BJ (cell line): Measurements from ENCODE around the gene CTDSPL. TPM values are rescaled to one million over a fixed set of nuclear protein-coding genes. Genes with fewer than 3 reads are reported as not detected.

ENCODE experiments used
- CTCF ChIA-PET: fragments of 350-600 bp; formaldehyde crosslinking; extraction: SDS; loops from one replicate; lab custom pipeline; 2021; ENCODE audit warnings: antibody characterized with exemption, inconsistent platforms; lab: Yijun Ruan, JAX
- POLR2A ChIA-PET: fragments of 300-600 bp; sonication (Branson Sonifier 250); formaldehyde crosslinking; extraction: SDS; loops from one replicate; lab custom pipeline; 2021; ENCODE audit warnings: antibody characterized with exemption; lab: Charles Lee
- DNase-seq: peaks from one replicate; pipeline ENCODE4 v3.0.0-alpha.2; 2011; ENCODE audit warnings: low read depth
- H3K27me3 ChIP-seq: 2 replicates; pipeline ENCODE4 v1.6.0; 2011; ENCODE audit warnings: low read length; ENCODE audit not compliant: control insufficient read depth, insufficient read depth
- H3K36me3 ChIP-seq: 2 replicates; pipeline ENCODE4 v1.5.1; 2011; ENCODE audit warnings: low read length; ENCODE audit not compliant: control insufficient read depth, insufficient read depth
- H3K4me3 ChIP-seq: 2 replicates; pipeline ENCODE4 v1.5.1; 2011; ENCODE audit warnings: low read depth, mild to moderate bottlenecking, control low read depth, low read length
- polyA plus RNA-seq: library from polyadenylated mRNA; depleted of rRNA; stranded (reverse); fragments of >200 nt; gene quantifications from 2 replicates; pipeline ENCODE4 v1.2.3, GENCODE V29; 2011
- TF ChIP-seq, protein P1 (sequence below): IDR thresholded peaks from 2 replicates; pipeline ENCODE4 v1.5.1; 2011; ENCODE audit warnings: low read depth, mild to moderate bottlenecking, control low read depth, inconsistent platforms, low read length, moderate library complexity; ENCODE audit not compliant: insufficient read depth

CTDSPL gene
- polyA plus RNA-seq, 1 experiment: 45.2 TPM

- TF ChIP-seq, protein P1, sequence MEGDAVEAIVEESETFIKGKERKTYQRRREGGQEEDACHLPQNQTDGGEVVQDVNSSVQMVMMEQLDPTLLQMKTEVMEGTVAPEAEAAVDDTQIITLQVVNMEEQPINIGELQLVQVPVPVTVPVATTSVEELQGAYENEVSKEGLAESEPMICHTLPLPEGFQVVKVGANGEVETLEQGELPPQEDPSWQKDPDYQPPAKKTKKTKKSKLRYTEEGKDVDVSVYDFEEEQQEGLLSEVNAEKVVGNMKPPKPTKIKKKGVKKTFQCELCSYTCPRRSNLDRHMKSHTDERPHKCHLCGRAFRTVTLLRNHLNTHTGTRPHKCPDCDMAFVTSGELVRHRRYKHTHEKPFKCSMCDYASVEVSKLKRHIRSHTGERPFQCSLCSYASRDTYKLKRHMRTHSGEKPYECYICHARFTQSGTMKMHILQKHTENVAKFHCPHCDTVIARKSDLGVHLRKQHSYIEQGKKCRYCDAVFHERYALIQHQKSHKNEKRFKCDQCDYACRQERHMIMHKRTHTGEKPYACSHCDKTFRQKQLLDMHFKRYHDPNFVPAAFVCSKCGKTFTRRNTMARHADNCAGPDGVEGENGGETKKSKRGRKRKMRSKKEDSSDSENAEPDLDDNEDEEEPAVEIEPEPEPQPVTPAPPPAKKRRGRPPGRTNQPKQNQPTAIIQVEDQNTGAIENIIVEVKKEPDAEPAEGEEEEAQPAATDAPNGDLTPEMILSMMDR: no peak
- ChIA-PET CTCF (interaction anchor here (0.7 to 2.6 kb wide), 5 partner anchors 10 to 100 kb away, joined by 3 to 18 read pairs (median 6); no protein-coding TSS in a partner anchor), POLR2A (no interaction called here)
- H3K36me3 ChIP-seq: peaks cover 2% of the 10 kb centered on the region
- no peaks in the 10 kb centered on the region for H3K27me3 ChIP-seq
- no peak for DNase-seq
- H3K4me3 ChIP-seq: no peak overlapping the region
These were observed 94.4 kb downstream of the CTDSPL start for GRCh38 chr3:37955918-37956707.

DNA sequence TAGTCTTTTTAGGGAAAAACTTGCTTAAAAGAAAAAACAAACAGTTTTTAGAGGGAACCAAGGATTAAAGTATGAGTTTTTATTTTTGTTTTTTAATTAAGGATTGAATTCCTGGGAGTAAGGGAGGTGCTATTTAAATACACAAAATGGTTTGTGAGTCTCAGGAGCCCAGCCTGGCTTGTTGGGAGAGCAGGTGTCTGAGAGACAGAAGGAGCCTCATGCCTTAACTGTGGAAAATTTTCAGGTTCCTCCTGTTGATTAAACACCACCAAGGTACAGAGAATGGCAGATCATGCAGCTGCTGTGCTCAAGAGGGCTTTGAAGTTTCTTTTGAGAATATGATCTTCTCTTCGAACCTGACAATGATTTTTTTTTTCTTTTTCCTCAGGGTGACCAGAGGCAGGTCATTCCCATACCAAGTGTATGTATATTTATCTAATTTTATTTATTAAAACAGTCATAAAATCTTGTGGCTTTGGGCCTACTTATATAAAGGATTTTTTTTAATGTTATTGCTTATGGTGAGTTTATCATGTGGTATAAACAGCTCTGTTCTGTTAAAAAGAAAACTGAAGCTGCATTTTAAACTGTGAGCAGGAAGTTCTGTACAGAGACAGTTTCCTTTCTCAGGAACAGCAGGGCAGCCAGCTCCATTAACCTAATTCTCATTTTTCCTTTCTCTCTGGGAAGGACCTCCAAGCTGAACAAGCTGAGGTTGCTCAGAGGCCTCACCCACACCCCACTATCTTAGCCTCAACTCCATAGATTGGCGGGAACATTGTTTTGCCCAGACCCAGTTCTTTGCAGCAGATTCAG is 95.3 kb downstream of the CTDSPL start:
- no peak overlapping the region for H3K4me3 ChIP-seq
- H3K27me3 ChIP-seq: no peaks in the 10 kb centered on the region
- TF ChIP-seq, protein P1: no peak
- peaks cover 2% of the 10 kb centered on the region for H3K36me3 ChIP-seq
- DNase-seq: no peak
- CTCF ChIA-PET: interaction anchor here (1.1 to 2.6 kb wide), 3 partner anchors 10 to 101 kb away, joined by 6 to 18 read pairs (median 7); no protein-coding TSS in a partner anchor
- POLR2A ChIA-PET: no interaction called here

GRCh38 chr3:37957539-37957936 is 95.9 kb downstream of the CTDSPL start:
- Histone ChIP-seq H3K27me3 (no peaks in the 10 kb centered on the region), H3K36me3 (peaks cover 2% of the 10 kb centered on the region), H3K4me3 (no peak overlapping the region)
- CTCF ChIA-PET: interaction anchor here (1.1 to 2.6 kb wide), 2 partner anchors 9 to 102 kb away, joined by 7 to 18 read pairs; no protein-coding TSS in a partner anchor
- no peak for DNase-seq
- POLR2A ChIA-PET: no interaction called here
- TF ChIP-seq, protein P1: no peak

DNA sequence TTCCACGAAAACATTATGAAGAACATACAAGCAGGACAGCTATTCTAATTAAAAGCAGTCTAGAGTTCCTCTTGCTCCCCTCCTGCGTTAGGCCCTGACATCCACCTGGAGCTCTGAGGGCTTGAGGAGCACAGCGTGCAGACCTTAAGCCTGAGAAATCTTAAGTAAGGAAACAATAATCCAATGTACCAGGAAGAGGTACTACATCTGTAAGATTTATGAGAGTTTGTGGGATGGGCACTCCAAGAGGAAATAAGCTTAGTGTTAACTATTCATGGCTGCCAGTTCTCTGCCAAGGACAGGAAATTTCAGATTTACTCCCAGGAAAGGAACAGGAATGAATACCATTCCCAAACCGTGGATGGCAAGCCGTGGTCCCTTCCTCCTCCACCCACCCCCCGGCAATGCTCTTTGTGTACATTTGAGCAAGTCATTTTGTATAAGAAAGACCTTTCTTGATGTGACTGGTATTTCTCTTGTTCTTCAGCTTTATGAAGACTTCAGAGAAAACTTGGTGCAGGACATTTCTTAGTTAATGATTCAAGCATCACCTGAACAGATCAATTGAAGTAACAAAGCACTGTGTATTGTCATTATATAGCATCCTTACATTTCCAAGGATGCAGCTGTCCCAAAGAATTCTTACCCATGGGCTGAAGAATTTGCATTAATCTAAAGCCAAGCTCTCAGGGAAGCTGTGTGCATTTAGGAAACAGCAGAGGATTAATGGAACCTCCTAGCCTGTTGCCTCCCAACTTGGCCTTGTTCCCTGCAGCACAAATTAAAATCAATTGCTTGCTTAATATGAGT is 100.1 kb downstream of the CTDSPL start:
- H3K27me3 ChIP-seq: no peaks in the 10 kb centered on the region
- H3K36me3 ChIP-seq: no peaks in the 10 kb centered on the region
- POLR2A ChIA-PET: interaction anchor here (0.5 kb wide), 1 partner anchor 76 kb away, joined by 4 read pairs; no protein-coding TSS in a partner anchor
- no peak overlapping the region for H3K4me3 ChIP-seq
- TF ChIP-seq, protein P1: no peak
- CTCF ChIA-PET: interaction anchor here (0.6 to 3.2 kb wide), 4 partner anchors 8 to 35 kb away, joined by 3 to 14 read pairs (median 3); no protein-coding TSS in a partner anchor
- DNase-seq: no peak
